ENCODE data around the gene PHF2. TPM values are rescaled to one million over a fixed set of nuclear protein-coding genes. Genes with fewer than 3 reads are reported as not detected.

Gene PHF2
- total RNA-seq, 1 donor from 2014 or later, result 12.1 TPM

DNA sequence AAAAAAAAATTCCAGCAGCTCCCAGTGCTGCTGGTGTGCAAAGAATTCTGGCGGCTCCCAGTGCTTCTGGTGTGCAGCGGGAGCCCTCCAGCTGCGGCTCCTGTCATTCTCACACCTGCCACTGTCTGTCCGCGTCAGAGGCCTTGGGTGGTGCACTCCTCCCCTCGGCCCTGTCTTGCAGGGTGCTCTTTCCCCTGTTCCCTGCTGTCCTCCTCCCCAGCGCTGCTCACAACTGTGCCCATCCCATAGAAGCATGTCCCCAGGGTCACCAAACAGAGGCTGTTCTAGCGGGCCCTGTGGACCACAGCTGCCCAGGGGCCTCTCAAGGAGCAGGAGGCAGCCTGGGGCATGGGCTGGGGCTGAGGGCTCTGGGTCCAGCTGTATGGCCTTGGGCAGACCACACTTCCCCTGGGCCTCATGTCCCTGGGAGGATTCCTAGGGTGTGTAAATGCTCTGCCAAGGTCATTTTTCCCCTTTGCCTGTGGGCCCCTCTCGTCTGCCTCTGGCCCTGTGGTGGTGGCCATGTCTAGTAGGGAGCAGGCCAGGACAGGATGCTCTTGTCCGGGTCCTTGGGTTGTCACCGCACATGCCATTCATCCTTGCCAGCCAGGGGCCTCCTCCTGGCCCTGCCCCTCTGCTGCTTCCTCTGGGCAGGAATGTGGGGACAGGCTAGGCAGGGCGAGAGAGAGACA, 68.2 kb downstream of the PHF2 start:
- DNase-seq (ENCODE audit: low read depth), result no peak
- H2AFZ ChIP-seq (ENCODE audit: low read depth, low read length), result no peak overlapping the region
- Mint-ChIP-seq H3K4me3 (ENCODE audit: unreplicated experiment) (no peak overlapping the region), H3K4me1 (ENCODE audit: low read depth, unreplicated experiment) (peaks cover 3% of the 10 kb centered on the region), H3K9me3 (ENCODE audit: unreplicated experiment) (no peaks in the 10 kb centered on the region), H3K27ac (ENCODE audit: unreplicated experiment) (no peak overlapping the region), H3K27me3 (ENCODE audit: low read depth, unreplicated experiment) (no peaks in the 10 kb centered on the region), H3K36me3 (ENCODE audit: low read depth, unreplicated experiment) (peaks cover 12% of the 10 kb centered on the region)
- no peaks in the 10 kb centered on the region for H3K79me2 ChIP-seq (ENCODE audit: insufficient read depth, low read length)
- H3K9me3 ChIP-seq (ENCODE audit: insufficient read depth, low read depth, low read length), result no peaks in the 10 kb centered on the region
- no peak for TF ChIP-seq CTCF (IDR thresholded peaks at IDR 0.05; ENCODE audit: insufficient read depth, low read depth, low read length)
- TF ChIP-seq EZH2 (IDR thresholded peaks at IDR 0.05; ENCODE audit: insufficient read depth, low read length), result no peak
- H3K27ac ChIP-seq (ENCODE audit: low read depth, low read length), result no peak overlapping the region
- peaks cover 25% of the 10 kb centered on the region for H4K20me1 ChIP-seq (ENCODE audit: insufficient read depth, low read length)
- no peak overlapping the region for H3K9ac ChIP-seq (ENCODE audit: low read length)
- H3K36me3 ChIP-seq (ENCODE audit: insufficient read depth, low read length), result peaks cover 3% of the 10 kb centered on the region
- peaks cover 7% of the 10 kb centered on the region for H3K4me1 ChIP-seq (ENCODE audit: insufficient read depth, low read length)
- no peaks in the 10 kb centered on the region for H3K27me3 ChIP-seq (ENCODE audit: insufficient read depth, low read length)
- FAIRE-seq, result no peak
- H3K4me3 ChIP-seq (ENCODE audit: insufficient read depth, low read depth, low read length), result no peak overlapping the region
- H3K4me2 ChIP-seq (ENCODE audit: low read length), result no peak overlapping the region

DNA sequence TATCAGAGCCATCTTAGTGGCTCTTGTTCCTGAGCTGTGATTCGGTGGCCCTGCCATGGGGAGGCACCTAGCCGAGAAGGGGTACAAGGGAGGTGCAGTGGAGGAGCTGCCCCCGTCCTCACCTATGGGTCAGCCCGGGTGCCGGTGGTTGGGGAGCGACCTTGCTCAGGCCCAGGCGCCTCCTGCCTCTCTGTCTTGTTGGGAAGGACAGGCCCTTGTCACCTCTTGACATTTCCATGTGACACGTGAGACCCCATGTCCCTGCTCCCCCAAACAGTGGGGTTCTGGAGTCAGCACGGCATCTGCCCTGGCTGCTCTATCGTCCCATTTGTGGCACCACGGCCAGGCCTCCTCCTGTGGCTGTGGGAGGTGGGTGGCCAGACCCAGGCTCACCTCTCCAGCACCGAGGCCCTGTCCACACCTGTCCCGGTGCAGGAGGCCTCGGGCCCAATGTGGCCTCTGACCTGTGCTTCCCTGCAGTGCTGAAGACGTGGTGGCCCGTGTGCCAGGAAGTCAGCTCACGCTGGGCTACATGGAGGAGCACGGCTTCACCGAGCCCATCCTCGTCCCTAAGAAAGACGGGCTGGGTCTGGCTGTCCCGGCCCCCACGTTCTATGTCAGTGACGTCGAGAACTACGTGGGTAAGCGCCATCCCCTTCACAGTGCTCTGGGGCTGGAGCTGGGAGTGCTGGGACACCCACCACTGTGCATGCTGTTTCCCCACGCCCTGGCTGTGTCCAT, 68.9 kb downstream of the PHF2 start:
- no peak for DNase-seq (ENCODE audit: low read depth)
- Histone ChIP-seq H3K4me3 (ENCODE audit: insufficient read depth, low read depth, low read length) (no peak overlapping the region), H3K4me1 (ENCODE audit: insufficient read depth, low read length) (peaks cover 7% of the 10 kb centered on the region), H3K79me2 (ENCODE audit: insufficient read depth, low read length) (no peaks in the 10 kb centered on the region), H2AFZ (ENCODE audit: low read depth, low read length) (no peak overlapping the region), H3K9ac (ENCODE audit: low read length) (no peak overlapping the region), H3K27me3 (ENCODE audit: insufficient read depth, low read length) (no peaks in the 10 kb centered on the region), H3K27ac (ENCODE audit: low read depth, low read length) (no peak overlapping the region), H3K4me2 (ENCODE audit: low read length) (no peak overlapping the region), H4K20me1 (ENCODE audit: insufficient read depth, low read length) (peaks cover 30% of the 10 kb centered on the region), H3K9me3 (ENCODE audit: insufficient read depth, low read depth, low read length) (no peaks in the 10 kb centered on the region), H3K36me3 (ENCODE audit: insufficient read depth, low read length) (peaks cover 10% of the 10 kb centered on the region)
- H3K27ac Mint-ChIP-seq (ENCODE audit: unreplicated experiment), result no peak overlapping the region
- no peaks in the 10 kb centered on the region for H3K9me3 Mint-ChIP-seq (ENCODE audit: unreplicated experiment)
- no peak overlapping the region for H3K4me3 Mint-ChIP-seq (ENCODE audit: unreplicated experiment)
- no peak for TF ChIP-seq EZH2 (IDR thresholded peaks at IDR 0.05; ENCODE audit: insufficient read depth, low read length)
- TF ChIP-seq CTCF (IDR thresholded peaks at IDR 0.05; ENCODE audit: insufficient read depth, low read depth, low read length), result no peak
- H3K4me1 Mint-ChIP-seq (ENCODE audit: low read depth, unreplicated experiment), result peaks cover 3% of the 10 kb centered on the region
- peaks cover 12% of the 10 kb centered on the region for H3K36me3 Mint-ChIP-seq (ENCODE audit: low read depth, unreplicated experiment)
- FAIRE-seq, result no peak
- H3K27me3 Mint-ChIP-seq (ENCODE audit: low read depth, unreplicated experiment), result no peaks in the 10 kb centered on the region
